CD14-positive monocyte (primary cell): ENCODE data around the gene PCK2. TPM values are rescaled to one million over a fixed set of nuclear protein-coding genes. Genes with fewer than 3 reads are reported as not detected.
A peak's percentile ranks its signal among the peaks of the same experiment; 100 is the strongest.

Experiments
- DNase-seq, 3 donors: peaks; one replicate each; pipeline ENCODE4 v3.0.0-alpha.2; 2011 to 2022
- H2AFZ ChIP-seq: 2 replicates; pipeline ENCODE4 v1.6.0; 2012; ENCODE audit warnings: mild to moderate bottlenecking, low read depth, low read length, inconsistent platforms; ENCODE audit not compliant: insufficient read depth, poor library complexity, severe bottlenecking
- H3K27ac ChIP-seq, 2 donors: 1 replicate in 1 of 2; 2 replicates in 1 of 2; pipeline ENCODE4 v1.5.1; 2012 to 2013; ENCODE audit warnings: low read length in 2 of 2, control low read depth in 1 of 2, inconsistent platforms in 1 of 2, low read depth in 1 of 2, mild to moderate bottlenecking in 1 of 2
- H3K27me3 ChIP-seq, 2 donors: one replicate each; pipeline versions ENCODE4 v1.6.0 to v1.6.1; 2011 to 2013; ENCODE audit warnings: low read length in 2 of 2; ENCODE audit not compliant: control insufficient read depth in 2 of 2, insufficient read depth in 2 of 2
- H3K36me3 ChIP-seq, 2 donors: replicated peaks in 1 of 2; 1 replicate in 1 of 2; 2 replicates in 1 of 2; pipeline versions ENCODE4 v1.5.1 to v1.6.1; 2012 to 2013; ENCODE audit warnings: low read length in 2 of 2, control low read depth in 1 of 2, inconsistent platforms in 1 of 2, mild to moderate bottlenecking in 1 of 2; ENCODE audit not compliant: insufficient read depth in 2 of 2, control insufficient read depth in 1 of 2
- H3K4me1 ChIP-seq, 2 donors: 1 replicate in 1 of 2; 2 replicates in 1 of 2; pipeline versions ENCODE4 v1.5.1 to v1.6.1; 2012 to 2013; ENCODE audit warnings: low read length in 2 of 2, control low read depth in 1 of 2, inconsistent platforms in 1 of 2, mild to moderate bottlenecking in 1 of 2, moderate library complexity in 1 of 2; ENCODE audit not compliant: insufficient read depth in 2 of 2, control insufficient read depth in 1 of 2
- H3K4me2 ChIP-seq: replicated peaks from 2 replicates; pipeline ENCODE3; 2012; ENCODE audit warnings: low read length, moderate library complexity, mild to moderate bottlenecking; ENCODE audit not compliant: poor library complexity, severe bottlenecking; ENCODE audit errors: extremely low read depth
- H3K4me3 ChIP-seq, 3 experiments: fragments of 200-600 bp in 1 of 3; sonication (generic) in 1 of 3; replicated peaks in 1 of 3; 1 replicate in 2 of 3; 2 replicates in 1 of 3; pipeline ENCODE4 v1.5.1; 2011 to 2013; ENCODE audit warnings: low read length in 3 of 3, mild to moderate bottlenecking in 3 of 3, control low read depth in 2 of 3, low read depth in 2 of 3, inconsistent platforms in 1 of 3, moderate library complexity in 1 of 3
- H3K79me2 ChIP-seq: 2 replicates; pipeline ENCODE4 v1.6.0; 2012; ENCODE audit warnings: mild to moderate bottlenecking, control low read depth, inconsistent platforms, low read length, moderate library complexity; ENCODE audit not compliant: insufficient read depth
- H3K9ac ChIP-seq: 2 replicates; pipeline ENCODE4 v1.6.0; 2017; ENCODE audit warnings: low read length, mild to moderate bottlenecking; ENCODE audit not compliant: insufficient read depth, poor library complexity, severe bottlenecking
- H3K9me3 ChIP-seq, 2 donors: replicated peaks in 1 of 2; 1 replicate in 1 of 2; 2 replicates in 1 of 2; pipeline versions ENCODE4 v1.5.1 to v1.6.1; 2012 to 2013; ENCODE audit warnings: low read length in 2 of 2, control low read depth in 1 of 2; ENCODE audit not compliant: control insufficient read depth in 1 of 2, insufficient read depth in 1 of 2
- H4K20me1 ChIP-seq: 2 replicates; pipeline ENCODE4 v1.6.0; 2012; ENCODE audit warnings: mild to moderate bottlenecking, low read length, control low read depth, moderate library complexity; ENCODE audit not compliant: insufficient read depth
- H3K27ac Mint-ChIP-seq, 7 donors: one replicate each; pipeline ENCODE4 v1.8.0; 2020; ENCODE audit warnings: mild to moderate bottlenecking in 7 of 7, mixed read lengths in 7 of 7, moderate library complexity in 6 of 7, inconsistent platforms in 2 of 7
- H3K27me3 Mint-ChIP-seq, 3 donors: one replicate each; pipeline ENCODE4 v1.8.0; 2021 to 2022; ENCODE audit warnings: low read depth in 3 of 3, mild to moderate bottlenecking in 3 of 3, mixed read lengths in 3 of 3, moderate library complexity in 3 of 3, inconsistent platforms in 1 of 3
- H3K36me3 Mint-ChIP-seq, 2 donors: one replicate each; pipeline ENCODE4 v1.8.0; 2020; ENCODE audit warnings: mixed read lengths in 2 of 2, inconsistent platforms in 1 of 2, mild to moderate bottlenecking in 1 of 2
- H3K4me1 Mint-ChIP-seq: one replicate; pipeline ENCODE4 v1.8.0; 2020; ENCODE audit warnings: mild to moderate bottlenecking, mixed read lengths
- H3K4me3 Mint-ChIP-seq, 2 donors: one replicate each; pipeline ENCODE4 v1.8.0; 2020; ENCODE audit warnings: mild to moderate bottlenecking in 2 of 2, mixed read lengths in 2 of 2, moderate library complexity in 1 of 2
- H3K9me3 Mint-ChIP-seq, 7 donors: one replicate each; pipeline ENCODE4 v1.8.0; 2020 to 2022; ENCODE audit warnings: mixed read lengths in 7 of 7, mild to moderate bottlenecking in 6 of 7, moderate library complexity in 6 of 7, inconsistent platforms in 2 of 7
- WGBS: methylation state at CpG from one replicate; pipeline ENCODE4 v1.1.5; 2013; ENCODE audit warnings: missing lambda C conversion rate; ENCODE audit not compliant: insufficient coverage; 5-methylcytosine and 5-hydroxymethylcytosine counted together
- intact Hi-C, 2 donors: fragments of 100-400 bp; cut with micrococcal nuclease; formaldehyde crosslinking; loops; one replicate each; pipeline versions ENCODE4 v1.15.0 to v1.15.1; 2023
- polyA plus RNA-seq, 3 donors: library from polyadenylated mRNA; depleted of rRNA in 1 of 3; unstranded in 2 of 3; stranded (reverse) in 1 of 3; fragments of 300-500 nt in 2 of 3; fragments of >200 nt in 1 of 3; fragmentation: Illumina TruSeq in 2 of 3; gene quantifications; 1 replicate in 2 of 3; 2 replicates in 1 of 3; pipeline ENCODE4 v1.2.3, GENCODE V29; 2012 to 2021
- TF ChIP-seq, protein P1 (sequence below): fragments of 200-600 bp; IDR thresholded peaks from one replicate; pipeline ENCODE4 v1.8.0; 2022; ENCODE audit warnings: antibody characterized with exemption, mild to moderate bottlenecking

PCK2 gene
- polyA plus RNA-seq, 3 donors: 29.9 to 34.2 (median 31.3) TPM

DNA sequence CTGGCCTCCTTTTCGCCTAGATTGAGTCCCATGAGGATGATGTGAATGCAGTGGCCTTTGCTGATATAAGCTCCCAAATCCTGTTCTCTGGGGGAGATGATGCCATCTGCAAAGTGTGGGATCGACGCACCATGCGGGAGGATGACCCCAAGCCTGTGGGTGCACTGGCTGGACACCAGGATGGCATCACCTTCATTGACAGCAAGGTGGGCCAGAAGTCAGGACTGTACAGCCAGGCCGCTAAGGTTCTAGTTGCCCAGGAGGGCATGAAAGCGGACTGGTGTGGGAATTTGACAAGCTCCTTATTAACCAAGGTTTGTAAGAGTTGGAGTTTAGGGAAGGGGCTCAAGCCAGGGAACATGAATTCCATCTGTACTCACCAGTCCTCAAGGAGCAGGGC is 25.6 kb downstream of the PCK2 start:
- peaks cover 24% of the 10 kb centered on the region for H3K79me2 ChIP-seq
- Mint-ChIP-seq H3K9me3 (no peaks in the 10 kb centered on the region), H3K4me3 (peak overlapping the region in 1 of 2 donors; percentile 9), H3K27me3 (peaks cover 0 to 8% (median 2%) of the 10 kb centered on the region in 3 donors), H3K27ac (no peak overlapping the region), H3K36me3 (peaks cover 65 to 88% of the 10 kb centered on the region in 2 donors), H3K4me1 (peaks cover 21% of the 10 kb centered on the region)
- WGBS: 100% methylated on average over 5 of the region's 6 CpGs
- no peak for DNase-seq
- TF ChIP-seq, protein P1, sequence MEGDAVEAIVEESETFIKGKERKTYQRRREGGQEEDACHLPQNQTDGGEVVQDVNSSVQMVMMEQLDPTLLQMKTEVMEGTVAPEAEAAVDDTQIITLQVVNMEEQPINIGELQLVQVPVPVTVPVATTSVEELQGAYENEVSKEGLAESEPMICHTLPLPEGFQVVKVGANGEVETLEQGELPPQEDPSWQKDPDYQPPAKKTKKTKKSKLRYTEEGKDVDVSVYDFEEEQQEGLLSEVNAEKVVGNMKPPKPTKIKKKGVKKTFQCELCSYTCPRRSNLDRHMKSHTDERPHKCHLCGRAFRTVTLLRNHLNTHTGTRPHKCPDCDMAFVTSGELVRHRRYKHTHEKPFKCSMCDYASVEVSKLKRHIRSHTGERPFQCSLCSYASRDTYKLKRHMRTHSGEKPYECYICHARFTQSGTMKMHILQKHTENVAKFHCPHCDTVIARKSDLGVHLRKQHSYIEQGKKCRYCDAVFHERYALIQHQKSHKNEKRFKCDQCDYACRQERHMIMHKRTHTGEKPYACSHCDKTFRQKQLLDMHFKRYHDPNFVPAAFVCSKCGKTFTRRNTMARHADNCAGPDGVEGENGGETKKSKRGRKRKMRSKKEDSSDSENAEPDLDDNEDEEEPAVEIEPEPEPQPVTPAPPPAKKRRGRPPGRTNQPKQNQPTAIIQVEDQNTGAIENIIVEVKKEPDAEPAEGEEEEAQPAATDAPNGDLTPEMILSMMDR: no peak
- peaks cover 71 to 85% of the 10 kb centered on the region in 2 donors for H3K36me3 ChIP-seq
- no peak overlapping the region for H3K4me3 ChIP-seq
- H3K9ac ChIP-seq: no peak overlapping the region
- peaks cover 13 to 18% of the 10 kb centered on the region in 2 donors for H3K4me1 ChIP-seq
- no peak overlapping the region for H2AFZ ChIP-seq
- H3K9me3 ChIP-seq: no peaks in the 10 kb centered on the region
- H4K20me1 ChIP-seq: no peaks in the 10 kb centered on the region
- no peaks in the 10 kb centered on the region for H3K27me3 ChIP-seq
- no peak overlapping the region for H3K27ac ChIP-seq
- no peak overlapping the region for H3K4me2 ChIP-seq
- intact Hi-C loops: loop anchor here in 1 of 2 donors (10.0 kb wide), 2 partner anchors 175 to 1195 kb away; partner anchors contain the start of genes DHRS1, NOP9 and PRMT5

DNA sequence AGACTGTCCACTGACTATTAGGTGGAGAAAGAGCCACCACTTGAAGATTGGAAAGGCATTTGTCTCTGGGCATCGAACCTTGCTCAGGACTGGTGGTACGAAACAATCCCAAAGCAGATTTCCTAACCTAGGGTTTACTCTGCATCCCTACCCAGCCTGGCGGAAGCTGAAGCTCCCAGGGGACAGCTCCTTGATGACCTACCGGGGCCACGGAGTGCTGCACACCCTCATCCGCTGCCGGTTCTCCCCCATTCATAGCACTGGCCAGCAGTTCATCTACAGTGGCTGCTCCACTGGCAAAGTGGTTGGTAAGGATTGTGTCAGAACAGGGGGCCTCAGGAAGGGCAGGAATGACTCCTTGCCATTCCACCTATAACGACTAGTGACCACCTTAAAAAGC is 27.1 kb downstream of the PCK2 start:
- intact Hi-C loops: no loop called here
- H3K27me3 Mint-ChIP-seq: peaks cover 0 to 5% (median 0%) of the 10 kb centered on the region in 3 donors
- H3K36me3 Mint-ChIP-seq: peaks cover 65 to 93% of the 10 kb centered on the region in 2 donors
- DNase-seq: no peak
- H3K79me2 ChIP-seq: peaks cover 13% of the 10 kb centered on the region
- peak overlapping the region in 1 of 2 donors; percentile 5 for H3K27ac ChIP-seq
- no peaks in the 10 kb centered on the region for H3K9me3 ChIP-seq
- H3K4me1 Mint-ChIP-seq: peaks cover 12% of the 10 kb centered on the region
- no peaks in the 10 kb centered on the region for H3K27me3 ChIP-seq
- H3K4me2 ChIP-seq: no peak overlapping the region
- H3K4me1 ChIP-seq: peaks cover 3 to 7% of the 10 kb centered on the region in 2 donors
- H3K9me3 Mint-ChIP-seq: no peaks in the 10 kb centered on the region
- no peak overlapping the region for H3K9ac ChIP-seq
- no peak overlapping the region for H3K27ac Mint-ChIP-seq
- H3K4me3 ChIP-seq: no peak overlapping the region
- H2AFZ ChIP-seq: no peak overlapping the region
- 100% methylated on average over 2 of the region's 8 CpGs for WGBS
- H3K36me3 ChIP-seq: peaks cover 71 to 86% of the 10 kb centered on the region in 2 donors
- H4K20me1 ChIP-seq: no peaks in the 10 kb centered on the region
- TF ChIP-seq, protein P1: no peak
- no peak overlapping the region for H3K4me3 Mint-ChIP-seq
